IMR-90 (cell line): ENCODE data around the gene ZNF132. TPM values are rescaled to one million over a fixed set of nuclear protein-coding genes. Genes with fewer than 3 reads are reported as not detected.

ENCODE experiments used
- ATAC-seq: fragments of 200-7000 bp; cut with Tn5 transposase; 2 replicates; pipeline ENCODE4 v1.9.1; 2020; ENCODE audit warnings: low read depth, mild to moderate bottlenecking, moderate library complexity
- BruUV-seq: library from RNA; stranded (reverse); fragments of 400-500 nt; replicated peaks from 2 replicates; lab custom pipeline; 2021; lab: Mats Ljungman, UMichigan
- CTCF ChIA-PET: fragments of 300-600 bp; formaldehyde crosslinking; extraction: SDS; loops from one replicate; lab custom pipeline; 2021; ENCODE audit warnings: antibody characterized with exemption; lab: Yijun Ruan, JAX
- POLR2A ChIA-PET: fragments of 300-600 bp; sonication (Branson Sonifier 250); formaldehyde crosslinking; loops from one replicate; lab custom pipeline; 2022; ENCODE audit warnings: antibody characterized with exemption; ENCODE audit not compliant: unreplicated experiment; lab: Charles Lee
- DNase-seq: peaks from one replicate; pipeline ENCODE4 v3.0.0; 2013
- H2AFZ ChIP-seq: replicated peaks from 2 replicates; pipeline ENCODE3; 2013; ENCODE audit warnings: low read length, mild to moderate bottlenecking; ENCODE audit not compliant: poor library complexity
- H2AK5ac ChIP-seq: 2 replicates; pipeline ENCODE4 v1.6.1; 2013; ENCODE audit warnings: low read depth, low read length, inconsistent platforms
- H2AK9ac ChIP-seq: replicated peaks from 2 replicates; pipeline ENCODE3; 2013; ENCODE audit warnings: mild to moderate bottlenecking, low read depth, low read length, moderate library complexity; ENCODE audit not compliant: poor library complexity
- H2BK120ac ChIP-seq: 2 replicates; pipeline ENCODE4 v1.6.1; 2013; ENCODE audit warnings: low read depth, low read length, inconsistent platforms
- H2BK15ac ChIP-seq: 3 replicates; pipeline ENCODE4 v1.6.1; 2013; ENCODE audit warnings: low read depth, low read length, inconsistent platforms
- H2BK20ac ChIP-seq: 2 replicates; pipeline ENCODE4 v1.6.1; 2013; ENCODE audit warnings: low read depth, mild to moderate bottlenecking, inconsistent platforms, low read length, moderate library complexity
- H2BK5ac ChIP-seq: 2 replicates; pipeline ENCODE4 v1.6.1; 2013; ENCODE audit warnings: mild to moderate bottlenecking, low read depth, low read length, inconsistent platforms; ENCODE audit not compliant: poor library complexity, severe bottlenecking
- H3K14ac ChIP-seq: replicated peaks from 2 replicates; pipeline ENCODE4 v1.6.1; 2013; ENCODE audit warnings: low read depth, low read length, inconsistent platforms
- H3K18ac ChIP-seq: 2 replicates; pipeline ENCODE4 v1.6.1; 2013; ENCODE audit warnings: low read depth, low read length, control low read depth
- H3K23ac ChIP-seq: 2 replicates; pipeline ENCODE4 v1.6.1; 2013; ENCODE audit warnings: low read depth, low read length, inconsistent platforms
- H3K27ac ChIP-seq: 2 replicates; pipeline ENCODE4 v1.5.1; 2013; ENCODE audit warnings: mild to moderate bottlenecking, control low read depth, low read length; ENCODE audit not compliant: insufficient read depth
- H3K27me3 ChIP-seq: 2 replicates; pipeline ENCODE4 v1.6.1; 2013; ENCODE audit warnings: low read length; ENCODE audit not compliant: control insufficient read depth, insufficient read depth
- H3K36me3 ChIP-seq: 2 replicates; pipeline ENCODE4 v1.6.1; 2013; ENCODE audit warnings: low read length, mixed read lengths; ENCODE audit not compliant: control insufficient read depth, insufficient read depth
- H3K4ac ChIP-seq: 2 replicates; pipeline ENCODE4 v1.6.1; 2013; ENCODE audit warnings: low read depth, low read length, inconsistent platforms
- H3K4me1 ChIP-seq: 2 replicates; pipeline ENCODE4 v1.6.1; 2013; ENCODE audit warnings: low read length, mixed read lengths; ENCODE audit not compliant: control insufficient read depth, insufficient read depth
- H3K4me2 ChIP-seq: 2 replicates; pipeline ENCODE4 v1.6.1; 2013; ENCODE audit warnings: low read depth, mild to moderate bottlenecking, control low read depth, low read length, moderate library complexity
- H3K4me3 ChIP-seq: 2 replicates; pipeline ENCODE4 v1.5.1; 2013; ENCODE audit warnings: low read depth, mild to moderate bottlenecking, control low read depth, low read length, moderate library complexity; ENCODE audit not compliant: insufficient read depth
- H3K56ac ChIP-seq: 2 replicates; pipeline ENCODE4 v1.6.1; 2013; ENCODE audit warnings: low read length, inconsistent platforms; ENCODE audit not compliant: insufficient read depth; ENCODE audit errors: extremely low read depth
- H3K79me1 ChIP-seq, 2 experiments: 2 replicates each; pipeline ENCODE4 v1.6.1; 2013; ENCODE audit warnings: low read length in 2 of 2, inconsistent platforms in 1 of 2, low read depth in 1 of 2
- H3K9ac ChIP-seq: 2 replicates; pipeline ENCODE4 v1.6.1; 2013; ENCODE audit warnings: low read depth, low read length, control low read depth
- H3K9me1 ChIP-seq: 2 replicates; pipeline ENCODE4 v1.6.1; 2013; ENCODE audit warnings: low read length, inconsistent platforms; ENCODE audit not compliant: insufficient read depth
- H3K9me3 ChIP-seq: 2 replicates; pipeline ENCODE4 v1.6.1; 2013; ENCODE audit warnings: low read length; ENCODE audit not compliant: control insufficient read depth, insufficient read depth
- H4K20me1 ChIP-seq: 2 replicates; pipeline ENCODE4 v1.6.1; 2013; ENCODE audit warnings: low read length, inconsistent platforms; ENCODE audit not compliant: insufficient read depth
- H4K5ac ChIP-seq: 2 replicates; pipeline ENCODE4 v1.6.1; 2013; ENCODE audit warnings: mild to moderate bottlenecking, low read depth, low read length, control low read depth
- H4K8ac ChIP-seq, 2 experiments: 2 replicates each; pipeline ENCODE4 v1.6.1; 2013; ENCODE audit warnings: low read depth in 2 of 2, low read length in 2 of 2, control low read depth in 1 of 2, inconsistent platforms in 1 of 2
- H4K91ac ChIP-seq: 2 replicates; pipeline ENCODE4 v1.6.1; 2013; ENCODE audit warnings: low read depth, low read length, inconsistent platforms; ENCODE audit not compliant: insufficient read depth
- BHLHE40 ChIP-seq: fragments of 150-350 bp; IDR thresholded peaks from 2 replicates; pipeline ENCODE4 v1.6.1; 2016; ENCODE audit warnings: mild to moderate bottlenecking, low read depth, low read length
- CEBPB ChIP-seq: IDR thresholded peaks from 2 replicates; pipeline ENCODE4 v1.6.1; 2012; ENCODE audit warnings: low read depth, low read length, improper control_type of control experiment
- CHD1 ChIP-seq: IDR thresholded peaks from 2 replicates; pipeline ENCODE4 v1.6.1; 2012; ENCODE audit warnings: low read depth, low read length, improper control_type of control experiment
- FOS ChIP-seq: fragments of 150-350 bp; IDR thresholded peaks from 2 replicates; pipeline ENCODE4 v1.6.1; 2016; ENCODE audit warnings: low read depth, low read length
- MAFK ChIP-seq: IDR thresholded peaks from 2 replicates; pipeline ENCODE4 v1.6.1; 2012; ENCODE audit warnings: low read depth, low read length, improper control_type of control experiment
- MAZ ChIP-seq: IDR thresholded peaks from 2 replicates; pipeline ENCODE4 v1.6.1; 2012; ENCODE audit warnings: low read depth, mild to moderate bottlenecking, low read length, improper control_type of control experiment, moderate library complexity, borderline replicate concordance
- MXI1 ChIP-seq: IDR thresholded peaks from 2 replicates; pipeline ENCODE4 v1.6.1; 2012; ENCODE audit warnings: low read depth, mild to moderate bottlenecking, low read length, moderate library complexity, borderline replicate concordance
- NFE2L2 ChIP-seq: fragments of 150-350 bp; IDR thresholded peaks from 2 replicates; pipeline ENCODE4 v1.6.1; 2016; ENCODE audit warnings: low read depth, mild to moderate bottlenecking, low read length
- POLR2A ChIP-seq: IDR thresholded peaks from 2 replicates; pipeline ENCODE4 v1.6.1; 2012; ENCODE audit warnings: mild to moderate bottlenecking, low read depth, low read length
- RAD21 ChIP-seq: IDR thresholded peaks from 2 replicates; pipeline ENCODE4 v1.6.1; 2012; ENCODE audit warnings: low read length, improper control_type of control experiment
- RCOR1 ChIP-seq: IDR thresholded peaks from 2 replicates; pipeline ENCODE4 v1.6.1; 2012; ENCODE audit warnings: mild to moderate bottlenecking, low read length, improper control_type of control experiment; ENCODE audit not compliant: insufficient replicate concordance
- RFX5 ChIP-seq: IDR thresholded peaks from 2 replicates; pipeline ENCODE4 v1.8.0; 2012; ENCODE audit warnings: low read depth, mild to moderate bottlenecking, low read length, moderate library complexity
- SMC3 ChIP-seq: fragments of 150-350 bp; IDR thresholded peaks from 2 replicates; pipeline ENCODE4 v1.6.1; 2016; ENCODE audit warnings: low read depth, mild to moderate bottlenecking, antibody characterized with exemption, low read length, moderate library complexity
- WGBS, 2 experiments: methylation state at CpG; one replicate each; pipeline versions ENCODE4 v1.1.5 to v1.1.7; 2013; ENCODE audit warnings: missing lambda C conversion rate in 2 of 2; ENCODE audit not compliant: insufficient read length in 1 of 2; ENCODE audit errors: extremely low coverage in 2 of 2; 5-methylcytosine and 5-hydroxymethylcytosine counted together
- dilution Hi-C: fragments of 300-500 bp; cut with HindIII; formaldehyde crosslinking; loops from one replicate; pipeline ENCODE4 v1.14.3; 2018; ENCODE audit warnings: low sequenced_read_pairs; ENCODE audit not compliant: unreplicated experiment
- in situ Hi-C: fragments of 300-500 bp; cut with MboI; formaldehyde crosslinking; loops from 3 replicates; pipeline ENCODE4 v1.14.3; 2019; ENCODE audit warnings: low sequenced_read_pairs, inconsistent platforms, mixed read lengths
- intact Hi-C: fragments of 100-400 bp; cut with micrococcal nuclease; formaldehyde crosslinking; loops from 2 replicates; pipeline ENCODE4 v1.10.0; 2022
- polyA plus RNA-seq, 3 experiments: library from polyadenylated mRNA; depleted of rRNA; stranded (reverse); fragments of >200 nt; gene quantifications; 2 replicates each; pipeline ENCODE4 v1.2.3, GENCODE V29; 2012; ENCODE audit warnings: low replicate concordance in 1 of 3
- total RNA-seq: library from RNA; depleted of rRNA; stranded (reverse); fragments of >200 nt; gene quantifications from 2 replicates; pipeline ENCODE4 v1.2.3, GENCODE V29; 2012
- TF ChIP-seq, protein P1 (sequence below): fragments of 150-350 bp; IDR thresholded peaks from 2 replicates; pipeline ENCODE4 v1.6.1; 2017; ENCODE audit warnings: mild to moderate bottlenecking, antibody characterized with exemption, low read length, low read depth
- TF ChIP-seq, protein P2 (sequence below): fragments of 150-350 bp; IDR thresholded peaks from 2 replicates; pipeline ENCODE4 v1.6.1; 2016; ENCODE audit warnings: low read depth, mild to moderate bottlenecking, low read length, moderate library complexity, borderline replicate concordance
- TF ChIP-seq, protein P3 (sequence below): conservative IDR thresholded peaks from 2 replicates; pipeline ENCODE4 v1.5.1; 2012; ENCODE audit warnings: mild to moderate bottlenecking, low read depth, low read length, improper control_type of control experiment

ZNF132 gene
- total and polyA plus RNA-seq, 2 of the 4 experiments (the other 2 are of a cell fraction) = 2.4 to 13.6 TPM

DNA sequence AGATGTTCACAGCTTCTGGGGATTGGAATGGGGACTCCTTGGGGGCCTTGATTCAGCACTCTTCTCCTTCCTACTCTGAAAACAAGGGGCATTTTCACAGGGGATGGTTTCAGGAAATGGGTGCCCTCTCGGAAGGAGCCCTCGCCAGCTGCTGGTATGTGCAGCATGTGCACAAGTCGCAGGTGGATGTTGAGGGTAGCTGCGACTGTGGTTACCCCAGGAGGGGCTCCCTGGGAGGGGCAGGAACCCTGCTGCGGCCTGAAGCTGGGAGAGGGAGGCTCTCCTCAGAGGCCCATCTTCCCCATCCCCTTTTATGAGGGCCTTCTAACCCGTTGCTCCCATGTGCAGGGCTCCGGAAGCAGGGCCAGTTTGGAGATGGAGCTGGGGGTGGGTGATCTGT, 42.4 kb upstream of the ZNF132 start:
- H3K79me1 ChIP-seq = peaks cover 0 to 8% of the 10 kb centered on the region in 2 experiments; a peak in 1 of 4 replicates
- BruUV-seq = no TSS peak
- H3K27me3 ChIP-seq = no peaks in the 10 kb centered on the region
- H3K36me3 ChIP-seq = peaks cover 11% of the 10 kb centered on the region
- POLR2A ChIA-PET = no interaction called here
- no peak overlapping the region for H3K9ac ChIP-seq
- no peak overlapping the region for H2AK9ac ChIP-seq
- in situ Hi-C loops = no loop called here
- ATAC-seq (no peak), DNase-seq (no peak)
- TF ChIP-seq MAFK (no peak), RAD21 (no peak), RCOR1 (no peak), FOS (no peak), CHD1 (no peak), RFX5 (no peak), CEBPB (no peak), POLR2A (no peak), SMC3 (no peak), BHLHE40 (no peak), NFE2L2 (no peak), MXI1 (no peak), MAZ (no peak)
- TF ChIP-seq, protein P1, sequence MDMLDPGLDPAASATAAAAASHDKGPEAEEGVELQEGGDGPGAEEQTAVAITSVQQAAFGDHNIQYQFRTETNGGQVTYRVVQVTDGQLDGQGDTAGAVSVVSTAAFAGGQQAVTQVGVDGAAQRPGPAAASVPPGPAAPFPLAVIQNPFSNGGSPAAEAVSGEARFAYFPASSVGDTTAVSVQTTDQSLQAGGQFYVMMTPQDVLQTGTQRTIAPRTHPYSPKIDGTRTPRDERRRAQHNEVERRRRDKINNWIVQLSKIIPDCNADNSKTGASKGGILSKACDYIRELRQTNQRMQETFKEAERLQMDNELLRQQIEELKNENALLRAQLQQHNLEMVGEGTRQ = no peak
- TF ChIP-seq, protein P2, sequence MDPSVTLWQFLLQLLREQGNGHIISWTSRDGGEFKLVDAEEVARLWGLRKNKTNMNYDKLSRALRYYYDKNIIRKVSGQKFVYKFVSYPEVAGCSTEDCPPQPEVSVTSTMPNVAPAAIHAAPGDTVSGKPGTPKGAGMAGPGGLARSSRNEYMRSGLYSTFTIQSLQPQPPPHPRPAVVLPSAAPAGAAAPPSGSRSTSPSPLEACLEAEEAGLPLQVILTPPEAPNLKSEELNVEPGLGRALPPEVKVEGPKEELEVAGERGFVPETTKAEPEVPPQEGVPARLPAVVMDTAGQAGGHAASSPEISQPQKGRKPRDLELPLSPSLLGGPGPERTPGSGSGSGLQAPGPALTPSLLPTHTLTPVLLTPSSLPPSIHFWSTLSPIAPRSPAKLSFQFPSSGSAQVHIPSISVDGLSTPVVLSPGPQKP = no peak
- TF ChIP-seq, protein P3, sequence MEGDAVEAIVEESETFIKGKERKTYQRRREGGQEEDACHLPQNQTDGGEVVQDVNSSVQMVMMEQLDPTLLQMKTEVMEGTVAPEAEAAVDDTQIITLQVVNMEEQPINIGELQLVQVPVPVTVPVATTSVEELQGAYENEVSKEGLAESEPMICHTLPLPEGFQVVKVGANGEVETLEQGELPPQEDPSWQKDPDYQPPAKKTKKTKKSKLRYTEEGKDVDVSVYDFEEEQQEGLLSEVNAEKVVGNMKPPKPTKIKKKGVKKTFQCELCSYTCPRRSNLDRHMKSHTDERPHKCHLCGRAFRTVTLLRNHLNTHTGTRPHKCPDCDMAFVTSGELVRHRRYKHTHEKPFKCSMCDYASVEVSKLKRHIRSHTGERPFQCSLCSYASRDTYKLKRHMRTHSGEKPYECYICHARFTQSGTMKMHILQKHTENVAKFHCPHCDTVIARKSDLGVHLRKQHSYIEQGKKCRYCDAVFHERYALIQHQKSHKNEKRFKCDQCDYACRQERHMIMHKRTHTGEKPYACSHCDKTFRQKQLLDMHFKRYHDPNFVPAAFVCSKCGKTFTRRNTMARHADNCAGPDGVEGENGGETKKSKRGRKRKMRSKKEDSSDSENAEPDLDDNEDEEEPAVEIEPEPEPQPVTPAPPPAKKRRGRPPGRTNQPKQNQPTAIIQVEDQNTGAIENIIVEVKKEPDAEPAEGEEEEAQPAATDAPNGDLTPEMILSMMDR = no peak
- peaks cover 2% of the 10 kb centered on the region; the same call in 1 of the 2 replicates for H3K4me1 ChIP-seq
- H3K9me1 ChIP-seq = peaks cover 4% of the 10 kb centered on the region
- dilution Hi-C loops = no loop called here
- H3K56ac ChIP-seq = no peak overlapping the region
- H2BK15ac ChIP-seq = no peak overlapping the region
- H3K4me2 ChIP-seq = no peak overlapping the region
- no CpG with 5 or more reads among the region's 7 CpGs for WGBS, 2 experiments
- H4K5ac ChIP-seq = no peak overlapping the region
- no peak overlapping the region for H2BK20ac ChIP-seq
- no peaks in the 10 kb centered on the region for H3K9me3 ChIP-seq
- no peak overlapping the region for H3K23ac ChIP-seq
- CTCF ChIA-PET = interaction anchor here (1.2 kb wide), 1 partner anchor 13 kb away, joined by 3 read pairs; no protein-coding TSS in a partner anchor
- no peak overlapping the region for H3K14ac ChIP-seq
- H3K27ac ChIP-seq = no peak overlapping the region
- H2BK5ac ChIP-seq = no peak overlapping the region
- H2BK120ac ChIP-seq = no peak overlapping the region
- H3K4me3 ChIP-seq = no peak overlapping the region
- H3K4ac ChIP-seq = no peak overlapping the region
- no peaks in the 10 kb centered on the region for H4K20me1 ChIP-seq
- H3K18ac ChIP-seq = no peak overlapping the region
- intact Hi-C loops = no loop called here
- H2AFZ ChIP-seq = no peak overlapping the region
- no peak overlapping the region for H4K91ac ChIP-seq
- H2AK5ac ChIP-seq = no peak overlapping the region
- H4K8ac ChIP-seq = no peak overlapping the region
